GM12878 (cell line): Measurements from ENCODE around the gene CADM3. TPM values are rescaled to one million over a fixed set of nuclear protein-coding genes. Genes with fewer than 3 reads are reported as not detected.

Experiments used
- ATAC-seq: fragments of 200-7000 bp; cut with Tn5 transposase; 3 replicates; pipeline ENCODE4 v1.9.1; 2020; ENCODE audit warnings: mild to moderate bottlenecking, moderate library complexity
- BruUV-seq: library from RNA; stranded (reverse); fragments of 400-500 nt; replicated peaks from 2 replicates; lab custom pipeline; 2021; lab: Mats Ljungman, UMichigan
- CTCF ChIA-PET: fragments of 300-600 bp; sonication (Branson Sonifier 250); formaldehyde crosslinking; extraction: SDS; loops from one replicate; lab custom pipeline; 2021; ENCODE audit warnings: inconsistent platforms; lab: Yijun Ruan, JAX
- POLR2A ChIA-PET: fragments of 350-600 bp; formaldehyde crosslinking; extraction: SDS; loops from one replicate; lab custom pipeline; 2021; ENCODE audit warnings: inconsistent platforms; lab: Charles Lee
- RAD21 ChIA-PET: fragments of 300-600 bp; sonication (Branson Sonifier 250); formaldehyde crosslinking; loops from one replicate; lab custom pipeline; 2023; ENCODE audit warnings: antibody characterized with exemption; ENCODE audit not compliant: unreplicated experiment; lab: Charles Lee
- SMC1A ChIA-PET: fragments of 300-600 bp; sonication (Branson Sonifier 250); formaldehyde crosslinking; loops from one replicate; lab custom pipeline; 2023; ENCODE audit not compliant: unreplicated experiment, uncharacterized antibody; lab: Charles Lee
- DNase-seq: peaks from one replicate; pipeline ENCODE4 v3.0.0-alpha.2; 2011; ENCODE audit warnings: low read depth, low spot score
- FAIRE-seq: peaks from 3 replicates; lab custom pipeline; 2011; peaks lifted over from hg19 to GRCh38; lab: Jason Lieb, UNC
- H2AFZ ChIP-seq: 2 replicates; pipeline ENCODE4 v1.6.0; 2011; ENCODE audit warnings: low read depth, low read length, control low read depth; ENCODE audit not compliant: control insufficient read depth
- H3K27ac ChIP-seq: 2 replicates; pipeline ENCODE4 v1.5.1; 2011; ENCODE audit warnings: control low read depth; ENCODE audit not compliant: control insufficient read depth, insufficient read depth
- H3K27me3 ChIP-seq, 2 experiments: replicated peaks in 1 of 2; 2 replicates each; pipeline versions ENCODE4 v1.6.0 to v1.6.1; 2011; ENCODE audit warnings: low read length in 1 of 2; ENCODE audit not compliant: control insufficient read depth in 2 of 2, insufficient read depth in 2 of 2
- H3K36me3 ChIP-seq, 2 experiments: 2 replicates each; pipeline ENCODE4 v1.5.1; 2011; ENCODE audit warnings: low read length in 1 of 2; ENCODE audit not compliant: control insufficient read depth in 2 of 2, insufficient read depth in 2 of 2
- H3K4me1 ChIP-seq: 2 replicates; pipeline ENCODE4 v1.6.1; 2011; ENCODE audit warnings: mild to moderate bottlenecking, low read length, moderate library complexity, mixed read lengths; ENCODE audit not compliant: control insufficient read depth, insufficient read depth
- H3K4me2 ChIP-seq: 2 replicates; pipeline ENCODE4 v1.6.0; 2011; ENCODE audit warnings: control low read depth; ENCODE audit not compliant: control insufficient read depth, insufficient read depth
- H3K4me3 ChIP-seq: fragments of 200-600 bp; sonication (generic); 2 replicates; pipeline ENCODE4 v1.5.1; 2016
- H3K79me2 ChIP-seq: 2 replicates; pipeline ENCODE4 v1.6.0; 2011; ENCODE audit warnings: low read length; ENCODE audit not compliant: control insufficient read depth, insufficient read depth
- H3K9ac ChIP-seq: 2 replicates; pipeline ENCODE4 v1.8.0; 2011; ENCODE audit warnings: low read length, control low read depth, mixed read lengths; ENCODE audit not compliant: control insufficient read depth, insufficient read depth
- H3K9me3 ChIP-seq: replicated peaks from 3 replicates; pipeline ENCODE4 v1.5.1; 2011; ENCODE audit warnings: mild to moderate bottlenecking, low read length; ENCODE audit not compliant: control insufficient read depth, insufficient read depth
- H4K20me1 ChIP-seq: 2 replicates; pipeline ENCODE4 v1.6.0; 2011; ENCODE audit not compliant: control insufficient read depth, insufficient read depth
- ATF7 ChIP-seq: fragments of 450-650 bp; IDR thresholded peaks from 2 replicates; pipeline ENCODE4 v1.6.1; 2016; ENCODE audit warnings: low read depth, mild to moderate bottlenecking
- HDGF ChIP-seq: fragments of 450-650 bp; IDR thresholded peaks from 2 replicates; pipeline ENCODE4 v1.6.1; 2016; ENCODE audit warnings: antibody characterized with exemption
- IKZF1 ChIP-seq: fragments of 450-650 bp; conservative IDR thresholded peaks from 2 replicates; pipeline ENCODE4 v1.6.1; 2017; ENCODE audit warnings: antibody characterized with exemption, mild to moderate bottlenecking
- RELA ChIP-seq: fragments of 450-650 bp; IDR thresholded peaks from 2 replicates; pipeline ENCODE4 v1.8.0; 2014; ENCODE audit warnings: borderline replicate concordance; ENCODE audit not compliant: partially characterized antibody
- ZNF687 ChIP-seq: fragments of 450-650 bp; IDR thresholded peaks from 2 replicates; pipeline ENCODE4 v1.6.1; 2017; ENCODE audit warnings: mild to moderate bottlenecking, moderate library complexity
- WGBS: methylation state at CpG from one replicate; pipeline ENCODE4 v1.1.6; 2016; ENCODE audit warnings: low lambda C conversion rate; ENCODE audit not compliant: insufficient replicate concordance, insufficient coverage; ENCODE audit errors: missing lambda C conversion rate; 5-methylcytosine and 5-hydroxymethylcytosine counted together
- in situ Hi-C: fragments of 300-500 bp; cut with MboI; formaldehyde crosslinking; loops from 9 replicates; pipeline ENCODE4 v1.14.3; 2018; ENCODE audit warnings: mixed read lengths
- intact Hi-C: fragments of 100-400 bp; cut with micrococcal nuclease; formaldehyde crosslinking; loops from one replicate; pipeline ENCODE4 v1.14.2; 2022; ENCODE audit not compliant: unreplicated experiment
- polyA plus RNA-seq, 11 experiments: library from polyadenylated mRNA; depleted of rRNA in 4 of 11; unstranded in 6 of 11; stranded (reverse) in 5 of 11; fragments of >200 nt; fragmentation: Nextera tagmentation in 4 of 11; fragmentation: Illumina TruSeq in 1 of 11; extraction: Ambion mirVana in 4 of 11; extraction: Trizol in 1 of 11; gene quantifications; 1 replicate in 1 of 11; 2 replicates in 10 of 11; pipeline versions ENCODE4 v1.2.1 to v1.2.3, GENCODE V29; 2011 to 2016; ENCODE audit warnings: inconsistent platforms in 2 of 11, missing spikeins in 2 of 11, low read depth in 1 of 11
- small RNA-seq: library from RNA; depleted of rRNA; stranded (forward); fragments of <200 nt; gene quantifications from one replicate; pipeline ENCODE3, GENCODE V24; 2014
- total RNA-seq, 4 experiments: library from RNA; depleted of rRNA in 3 of 4; stranded (reverse); fragments of >200 nt in 3 of 4; fragmentation: Illumina TruSeq in 1 of 4; extraction: Trizol in 1 of 4; gene quantifications; 2 replicates each; pipeline versions ENCODE4 v1.2.1 to v1.2.3, GENCODE V29; 2013 to 2021

CADM3 gene
- total and polyA plus RNA-seq, 10 of the 15 experiments (the other 5 are each of a cell fraction or from before 2014, with no cell fraction given) = 0.04 to 0.37 TPM; not detected in 8

- no peak for TF ChIP-seq RELA
- TF ChIP-seq IKZF1 = no peak
- no peak for TF ChIP-seq ATF7
Observed at GRCh38 chr1:159248311-159248710, 76.9 kb downstream of the CADM3 start (continued).

GRCh38 chr1:159250638-159251216, 79.3 kb downstream of the CADM3 start:
- no peak overlapping the region for H3K4me2 ChIP-seq
- POLR2A ChIA-PET = no interaction called here
- 18% methylated on average over 6 of the region's 8 CpGs for WGBS
- TF ChIP-seq ZNF687 = no peak
- TF ChIP-seq HDGF = no peak
- no peaks in the 10 kb centered on the region for H3K36me3 ChIP-seq
- H3K4me1 ChIP-seq = no peaks in the 10 kb centered on the region
- no peak overlapping the region for H3K27ac ChIP-seq
- H3K27me3 ChIP-seq = no peaks in the 10 kb centered on the region
- FAIRE-seq = no peak
- RAD21 ChIA-PET = no interaction called here
- CTCF ChIA-PET = no interaction called here
- H2AFZ ChIP-seq = no peak overlapping the region
- H3K9ac ChIP-seq = no peak overlapping the region
- no TSS peak for BruUV-seq
- ATAC-seq = no peak
- H3K79me2 ChIP-seq = no peaks in the 10 kb centered on the region
- H3K9me3 ChIP-seq = no peaks in the 10 kb centered on the region
- DNase-seq = no peak
- SMC1A ChIA-PET = no interaction called here
- intact Hi-C loops (no loop called here), in situ Hi-C loops (no loop called here)
- no peak overlapping the region for H3K4me3 ChIP-seq
- no peaks in the 10 kb centered on the region for H4K20me1 ChIP-seq

Small RNA genes lying within 50 kb of the gene (small RNA-seq; reads per million reads assigned to genes)
- gene RNA5SP60 = not detected

Other genes with a start within 250 kb of the CADM3 start
- gene PYHIN1, start 240.1 kb upstream of the CADM3 start, total RNA-seq (2014; rRNA removed) = 0.34 and 0.82 TPM in 2 replicates
- 0.49 and 0.88 TPM in 2 replicates for gene PYHIN1, start 240.1 kb upstream of the CADM3 start, total RNA-seq (2014; rRNA removed; fragmentation: Illumina TruSeq; extraction: Trizol)
- gene PYHIN1, start 240.1 kb upstream of the CADM3 start, total RNA-seq (2021) = 0.28 and 0.35 TPM in 2 replicates
- gene PYHIN1, start 240.1 kb upstream of the CADM3 start, polyA plus RNA-seq (2011; rRNA removed) = 7.2 and 9.4 TPM in 2 replicates
- gene PYHIN1, start 240.1 kb upstream of the CADM3 start, polyA plus RNA-seq (2014; fragmentation: Illumina TruSeq; extraction: Trizol) = 0.46 and 0.53 TPM in 2 replicates
- under 1 TPM; 0.35 to 0.56 TPM for gene PYHIN1, start 240.1 kb upstream of the CADM3 start, polyA plus RNA-seq (2014; fragmentation: Nextera tagmentation; extraction: Ambion mirVana)
- 0.26 and 0.29 TPM in 2 replicates for gene PYHIN1, start 240.1 kb upstream of the CADM3 start, polyA plus RNA-seq (2014; rRNA removed)
- gene PYHIN1, start 240.1 kb upstream of the CADM3 start, polyA plus RNA-seq (2016; fragmentation: Nextera tagmentation; extraction: Ambion mirVana) = under 1 TPM; 0.19 to 0.42 TPM
- 147 and 155 TPM in 2 replicates for gene IFI16, start 161.7 kb upstream of the CADM3 start, total RNA-seq (2014; rRNA removed)
- 120 and 123 TPM in 2 replicates for gene IFI16, start 161.7 kb upstream of the CADM3 start, total RNA-seq (2014; rRNA removed; fragmentation: Illumina TruSeq; extraction: Trizol)
- gene IFI16, start 161.7 kb upstream of the CADM3 start, total RNA-seq (2021) = 185 and 196 TPM in 2 replicates
- gene IFI16, start 161.7 kb upstream of the CADM3 start, polyA plus RNA-seq (2011; rRNA removed) = 375 and 581 TPM in 2 replicates
- 366 and 473 TPM in 2 replicates for gene IFI16, start 161.7 kb upstream of the CADM3 start, polyA plus RNA-seq (2014; fragmentation: Illumina TruSeq; extraction: Trizol)
- gene IFI16, start 161.7 kb upstream of the CADM3 start, polyA plus RNA-seq (2014; fragmentation: Nextera tagmentation; extraction: Ambion mirVana) = 100 to 1,000 TPM; 191 to 255 TPM
- 188 and 232 TPM in 2 replicates for gene IFI16, start 161.7 kb upstream of the CADM3 start, polyA plus RNA-seq (2014; rRNA removed)
- gene IFI16, start 161.7 kb upstream of the CADM3 start, polyA plus RNA-seq (2016; fragmentation: Nextera tagmentation; extraction: Ambion mirVana) = 100 to 1,000 TPM; 149 to 165 TPM
- gene AIM2, start 94.8 kb upstream of the CADM3 start, total RNA-seq (2014; rRNA removed) = 9.3 and 9.7 TPM in 2 replicates
- 12.9 and 15.2 TPM in 2 replicates for gene AIM2, start 94.8 kb upstream of the CADM3 start, total RNA-seq (2014; rRNA removed; fragmentation: Illumina TruSeq; extraction: Trizol)
- 7.9 and 8.9 TPM in 2 replicates for gene AIM2, start 94.8 kb upstream of the CADM3 start, total RNA-seq (2021)
- 35.7 and 58.8 TPM in 2 replicates for gene AIM2, start 94.8 kb upstream of the CADM3 start, polyA plus RNA-seq (2011; rRNA removed)
- 13.3 and 17.3 TPM in 2 replicates for gene AIM2, start 94.8 kb upstream of the CADM3 start, polyA plus RNA-seq (2014; fragmentation: Illumina TruSeq; extraction: Trizol)
- 10 to 100 TPM; 13.4 to 16.7 TPM for gene AIM2, start 94.8 kb upstream of the CADM3 start, polyA plus RNA-seq (2014; fragmentation: Nextera tagmentation; extraction: Ambion mirVana)
- 7.2 and 10.0 TPM in 2 replicates for gene AIM2, start 94.8 kb upstream of the CADM3 start, polyA plus RNA-seq (2014; rRNA removed)
- 10 to 100 TPM; 10.6 to 12.8 TPM for gene AIM2, start 94.8 kb upstream of the CADM3 start, polyA plus RNA-seq (2016; fragmentation: Nextera tagmentation; extraction: Ambion mirVana)
- 0.06 and 0.38 TPM in 2 replicates for gene ACKR1, start 33.3 kb downstream of the CADM3 start, total RNA-seq (2014; rRNA removed)
- gene ACKR1, start 33.3 kb downstream of the CADM3 start, total RNA-seq (2014; rRNA removed; fragmentation: Illumina TruSeq; extraction: Trizol) = 0.09 and 0.14 TPM in 2 replicates
- 0.35 and 0.38 TPM in 2 replicates for gene ACKR1, start 33.3 kb downstream of the CADM3 start, total RNA-seq (2021)
- 0.58 and 0.99 TPM in 2 replicates for gene ACKR1, start 33.3 kb downstream of the CADM3 start, polyA plus RNA-seq (2011; rRNA removed)
- gene ACKR1, start 33.3 kb downstream of the CADM3 start, polyA plus RNA-seq (2014; fragmentation: Illumina TruSeq; extraction: Trizol) = 0.16 TPM in 1 of 2 replicates, not detected in the other
- under 1 TPM in 1 of 2 experiments, not detected in 1; 0.62 TPM for gene ACKR1, start 33.3 kb downstream of the CADM3 start, polyA plus RNA-seq (2014; fragmentation: Nextera tagmentation; extraction: Ambion mirVana)
- gene ACKR1, start 33.3 kb downstream of the CADM3 start, polyA plus RNA-seq (2014; rRNA removed) = 0.18 and 0.19 TPM in 2 replicates
- 1 to 10 TPM; 1.4 to 1.8 TPM for gene ACKR1, start 33.3 kb downstream of the CADM3 start, polyA plus RNA-seq (2016; fragmentation: Nextera tagmentation; extraction: Ambion mirVana)
- gene FCER1A, start 130.7 kb downstream of the CADM3 start, total RNA-seq (2014; rRNA removed) = 0.62 TPM in 1 of 2 replicates, not detected in the other
- gene FCER1A, start 130.7 kb downstream of the CADM3 start, total RNA-seq (2014; rRNA removed; fragmentation: Illumina TruSeq; extraction: Trizol) = 0.13 TPM in 1 of 2 replicates, not detected in the other
- gene FCER1A, start 130.7 kb downstream of the CADM3 start, total RNA-seq (2021) = not detected in 2 replicates
- not detected in 2 replicates for gene FCER1A, start 130.7 kb downstream of the CADM3 start, polyA plus RNA-seq (2011; rRNA removed)
- 0.06 TPM in 1 of 2 replicates, not detected in the other for gene FCER1A, start 130.7 kb downstream of the CADM3 start, polyA plus RNA-seq (2014; fragmentation: Illumina TruSeq; extraction: Trizol)
- under 1 TPM in 1 of 2 experiments, not detected in 1; 0.20 TPM for gene FCER1A, start 130.7 kb downstream of the CADM3 start, polyA plus RNA-seq (2014; fragmentation: Nextera tagmentation; extraction: Ambion mirVana)
- 0.50 TPM in 1 of 2 replicates, not detected in the other for gene FCER1A, start 130.7 kb downstream of the CADM3 start, polyA plus RNA-seq (2014; rRNA removed)
- not detected for gene FCER1A, start 130.7 kb downstream of the CADM3 start, polyA plus RNA-seq (2016; fragmentation: Nextera tagmentation; extraction: Ambion mirVana)